K562 treated with DMSO at 1 percent for 24 hours (cell line): ENCODE results near the gene HSCB. TPM values are rescaled to one million over a fixed set of nuclear protein-coding genes. Genes with fewer than 3 reads are reported as not detected.

Experiments used
- total RNA-seq: library from RNA; unstranded; fragments of 300-600 nt; gene quantifications from 2 replicates; pipeline ENCODE4 v1.2.3, GENCODE V29; 2022; ENCODE audit warnings: low read depth; ENCODE audit not compliant: insufficient read depth

The HSCB gene, protein sequence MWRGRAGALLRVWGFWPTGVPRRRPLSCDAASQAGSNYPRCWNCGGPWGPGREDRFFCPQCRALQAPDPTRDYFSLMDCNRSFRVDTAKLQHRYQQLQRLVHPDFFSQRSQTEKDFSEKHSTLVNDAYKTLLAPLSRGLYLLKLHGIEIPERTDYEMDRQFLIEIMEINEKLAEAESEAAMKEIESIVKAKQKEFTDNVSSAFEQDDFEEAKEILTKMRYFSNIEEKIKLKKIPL
- 10.0 and 12.6 TPM in 2 replicates for total RNA-seq

DNA sequence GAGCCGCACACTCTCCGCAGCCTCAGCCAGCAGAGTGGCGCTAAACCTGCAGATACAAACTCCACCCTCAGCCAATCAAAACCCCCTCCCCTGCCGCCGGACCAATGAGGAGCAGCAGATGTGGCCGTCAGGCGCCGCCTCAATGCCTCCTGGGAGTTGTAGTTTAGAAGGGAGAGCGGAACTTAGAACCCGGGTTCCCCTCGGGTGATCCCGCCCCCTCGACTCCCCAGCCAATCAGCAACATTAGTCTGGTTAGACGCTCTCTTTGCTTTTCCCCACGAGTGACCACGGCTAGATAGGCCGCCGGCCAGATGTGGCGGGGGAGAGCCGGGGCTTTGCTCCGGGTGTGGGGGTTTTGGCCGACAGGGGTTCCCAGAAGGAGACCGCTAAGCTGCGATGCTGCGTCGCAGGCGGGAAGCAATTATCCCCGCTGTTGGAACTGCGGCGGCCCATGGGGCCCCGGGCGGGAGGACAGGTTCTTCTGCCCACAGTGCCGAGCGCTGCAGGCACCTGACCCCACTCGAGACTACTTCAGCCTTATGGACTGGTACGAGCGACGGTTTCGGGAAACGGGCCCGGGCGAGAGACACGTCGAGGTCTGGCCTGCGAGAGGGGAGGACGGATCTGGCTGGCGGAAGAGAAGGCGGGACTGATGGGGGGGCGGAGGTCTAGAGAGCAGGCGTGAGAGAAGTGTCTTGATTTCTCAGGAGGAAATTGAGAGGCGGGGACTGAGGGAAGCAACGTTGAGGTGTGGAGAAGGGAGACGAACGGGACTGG lies at the start of gene HSCB, which contains the start of gene CHEK2:
Gene HSCB (plus strand): TSS at position 255 of the 777 bp plus-strand sequence. CDS start 57 bp downstream, at position 312.
Gene CHEK2 (minus strand): TSS at position 36 of the 777 bp plus-strand sequence. CDS start 7,099 bp downstream, outside the sequence.

DNA sequence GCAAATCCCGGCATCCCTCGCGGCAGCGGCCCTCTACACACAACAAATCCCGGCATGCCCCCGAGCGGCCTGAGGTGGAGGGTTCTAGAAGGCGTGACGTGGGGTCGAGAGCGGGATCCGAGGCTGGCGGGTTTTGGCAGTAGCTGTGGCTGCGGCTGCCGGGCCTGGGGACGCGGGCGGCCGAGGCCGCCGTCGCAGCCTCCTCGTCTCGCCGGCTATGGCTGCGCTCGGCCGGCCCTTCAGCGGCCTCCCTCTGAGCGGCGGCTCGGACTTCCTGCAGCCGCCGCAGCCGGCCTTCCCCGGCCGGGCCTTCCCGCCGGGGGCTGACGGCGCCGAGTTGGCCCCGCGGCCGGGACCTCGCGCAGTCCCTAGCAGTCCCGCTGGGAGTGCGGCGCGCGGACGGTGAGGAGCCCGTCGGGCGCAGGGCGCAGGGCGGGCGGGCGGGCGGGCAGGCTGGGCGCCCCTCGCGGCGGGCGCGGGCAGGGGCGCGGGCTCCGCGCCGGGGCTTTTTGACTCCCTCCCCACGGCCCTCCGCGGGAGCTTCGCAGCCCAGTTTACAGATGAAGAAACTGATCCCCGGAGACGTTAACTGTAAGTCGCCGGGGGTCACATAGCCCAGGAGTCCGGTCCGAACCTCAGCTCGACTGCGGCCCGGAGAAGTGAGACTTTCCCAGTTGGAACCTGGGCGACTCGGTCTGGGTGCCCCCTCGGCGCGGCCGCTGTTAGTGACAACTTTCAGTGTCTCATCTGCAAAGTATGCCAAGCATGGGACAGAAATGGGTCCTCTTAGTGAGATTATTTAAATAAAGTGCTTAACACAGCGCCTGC lies 31.0 kb downstream of the HSCB start, which contains the start of gene CCDC117:
Gene CCDC117 (plus strand): TSS at position 63 of the 828 bp plus-strand sequence. CDS start 155 bp downstream, at position 218.

DNA sequence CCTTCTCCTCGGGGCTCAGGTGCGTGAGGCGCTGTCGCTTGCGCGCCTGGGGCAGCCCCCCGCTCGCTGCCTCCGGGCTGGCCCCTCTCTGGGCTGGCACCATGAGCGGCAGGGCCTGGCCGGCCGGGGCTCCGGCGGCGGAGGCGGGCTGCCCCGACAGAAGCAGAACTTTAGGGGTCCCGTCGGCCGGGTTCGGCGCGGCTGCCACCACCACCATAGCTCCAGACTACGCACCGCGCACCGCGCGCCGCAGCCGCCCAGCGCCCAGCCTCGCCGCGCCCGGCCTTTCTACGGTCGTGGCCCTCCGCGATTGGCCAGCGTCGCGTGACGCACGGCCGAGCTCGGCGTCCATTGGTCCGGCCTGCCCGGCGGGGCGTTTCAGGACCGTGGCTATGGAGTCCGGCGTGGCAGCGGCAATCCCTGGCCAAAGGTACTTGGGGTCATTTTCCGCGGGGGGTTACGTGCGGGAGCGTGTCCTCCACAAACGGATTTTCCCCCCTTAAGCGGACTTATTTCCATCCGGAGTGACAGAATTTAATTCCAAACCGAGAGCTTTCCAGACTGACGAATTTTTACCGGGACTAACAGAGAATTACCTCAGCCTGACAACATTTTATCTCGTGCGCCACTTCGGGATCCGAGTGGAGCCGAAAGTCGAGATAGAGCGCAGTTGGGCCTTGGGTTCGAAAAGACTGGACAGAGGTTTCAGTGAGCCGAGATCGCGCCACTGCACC lies 58.6 kb downstream of the HSCB start, which contains the start of gene XBP1:
Gene XBP1 (minus strand): TSS at position 262 of the 734 bp plus-strand sequence.

Other genes with a start within 250 kb of the HSCB start
- 13.4 and 21.5 TPM in 2 replicates for gene TTC28, start 62.2 kb upstream of the HSCB start, total RNA-seq
- gene CHEK2, start 219 bp upstream of the HSCB start, total RNA-seq, result 52.0 and 52.1 TPM in 2 replicates
- gene CCDC117, start 30.7 kb downstream of the HSCB start, total RNA-seq, result 14.3 and 16.0 TPM in 2 replicates
- gene XBP1, start 58.5 kb downstream of the HSCB start, total RNA-seq, result 148 and 162 TPM in 2 replicates
- gene ZNRF3, start 141.5 kb downstream of the HSCB start, total RNA-seq, result 3.6 and 4.3 TPM in 2 replicates